SK-N-SH (cell line): ENCODE measurements around the gene ZNF540. TPM values are rescaled to one million over a fixed set of nuclear protein-coding genes. Genes with fewer than 3 reads are reported as not detected.
"Not testable (repeated sequence)": the region's sequence is repeated elsewhere in the genome, so short reads cannot be mapped to it uniquely, and the experiment has no call there.

Source experiments
- CTCF ChIA-PET: fragments of 300-600, 350-600 bp; formaldehyde crosslinking; extraction: SDS; loops from one replicate; lab custom pipeline; 2021; lab: Yijun Ruan, JAX
- POLR2A ChIA-PET: fragments of 350-600 bp; sonication (Branson Sonifier 250); formaldehyde crosslinking; extraction: SDS; loops from one replicate; lab custom pipeline; 2020; ENCODE audit warnings: antibody characterized with exemption, inconsistent platforms; lab: Yijun Ruan, JAX
- DNase-seq: peaks from one replicate; pipeline ENCODE4 v3.0.0; 2012
- H2AFZ ChIP-seq: fragments of 200-600 bp; sonication (generic); 2 replicates; pipeline ENCODE4 v1.8.1; 2016; ENCODE audit warnings: antibody characterized with exemption, mild to moderate bottlenecking, low read depth
- H3F3A ChIP-seq: fragments of 200-600 bp; sonication (generic); replicated peaks from 2 replicates; pipeline ENCODE3; 2016; ENCODE audit warnings: antibody characterized with exemption, mild to moderate bottlenecking; ENCODE audit not compliant: insufficient read depth
- H3K27ac ChIP-seq, 2 experiments: fragments of 200-500 bp in 1 of 2; fragments of 200-600 bp in 1 of 2; sonication (Bioruptor generic) in 1 of 2; sonication (generic), shearing (Covaris generic) in 1 of 2; 2 replicates each; pipeline versions ENCODE4 v1.5.1 to v1.6.1; 2014 to 2016; ENCODE audit warnings: low read depth in 2 of 2, inconsistent platforms in 1 of 2, low read length in 1 of 2, mild to moderate bottlenecking in 1 of 2, mixed read lengths in 1 of 2
- H3K27me3 ChIP-seq: fragments of 200-600 bp; sonication (generic), shearing (Covaris generic); 2 replicates; pipeline ENCODE4 v1.6.1; 2016; ENCODE audit warnings: mixed run types; ENCODE audit not compliant: insufficient read depth
- H3K36me3 ChIP-seq, 2 experiments: fragments of 200-500 bp in 1 of 2; fragments of 200-600 bp in 1 of 2; sonication (Bioruptor generic) in 1 of 2; sonication (generic) in 1 of 2; replicated peaks in 1 of 2; 2 replicates each; pipeline versions ENCODE3 to v1.5.1; 2014 to 2016; ENCODE audit warnings: low read length in 1 of 2, mild to moderate bottlenecking in 1 of 2; ENCODE audit not compliant: insufficient read depth in 2 of 2, control insufficient read depth in 1 of 2
- H3K4me1 ChIP-seq, 2 experiments: fragments of 200-500 bp in 1 of 2; fragments of 200-600 bp in 1 of 2; sonication (Bioruptor generic) in 1 of 2; sonication (generic), shearing (Covaris generic) in 1 of 2; 2 replicates each; pipeline versions ENCODE4 v1.5.1 to v1.6.1; 2014 to 2016; ENCODE audit warnings: low read depth in 1 of 2, low read length in 1 of 2, mixed run types in 1 of 2; ENCODE audit not compliant: insufficient read depth in 2 of 2, control insufficient read depth in 1 of 2
- H3K4me2 ChIP-seq: fragments of 200-600 bp; sonication (generic), shearing (Covaris generic); 2 replicates; pipeline ENCODE4 v1.6.1; 2017; ENCODE audit warnings: mixed run types
- H3K4me3 ChIP-seq, 2 experiments: fragments of 200-500 bp in 1 of 2; fragments of 200-600 bp in 1 of 2; sonication (Bioruptor generic) in 1 of 2; sonication (generic), shearing (Covaris generic) in 1 of 2; 2 replicates each; pipeline versions ENCODE4 v1.5.1 to v1.8.1; 2014 to 2016; ENCODE audit warnings: low read depth in 2 of 2, inconsistent platforms in 1 of 2, low read length in 1 of 2, mild to moderate bottlenecking in 1 of 2, mixed read lengths in 1 of 2, moderate library complexity in 1 of 2
- H3K79me2 ChIP-seq: fragments of 200-600 bp; sonication (generic); 2 replicates; pipeline ENCODE4 v1.8.1; 2017; ENCODE audit warnings: mild to moderate bottlenecking; ENCODE audit not compliant: insufficient read depth
- H3K9ac ChIP-seq: fragments of 200-600 bp; sonication (generic); 2 replicates; pipeline ENCODE4 v1.6.1; 2017; ENCODE audit warnings: mixed run types
- H3K9me2 ChIP-seq: fragments of 200-600 bp; sonication (generic); 2 replicates; pipeline ENCODE4 v1.6.1; 2017; ENCODE audit warnings: mixed run types
- H3K9me3 ChIP-seq: fragments of 200-600 bp; sonication (generic); 2 replicates; pipeline ENCODE4 v1.6.1; 2017; ENCODE audit warnings: mixed run types, mild to moderate bottlenecking, moderate library complexity
- H4K20me1 ChIP-seq: fragments of 200-600 bp; sonication (generic); 2 replicates; pipeline ENCODE4 v1.6.1; 2017; ENCODE audit warnings: mild to moderate bottlenecking, mixed run types; ENCODE audit not compliant: insufficient read depth
- EP300 ChIP-seq, 2 experiments: IDR thresholded peaks; 2 replicates each; pipeline versions ENCODE4 v1.4.0 to v1.6.1; 2012; ENCODE audit warnings: borderline replicate concordance in 1 of 2, low read depth in 1 of 2, low read length in 1 of 2
- EZH2phosphoT487 ChIP-seq: fragments of 200-600 bp; sonication (generic); IDR thresholded peaks from 2 replicates; pipeline ENCODE4 v1.6.1; 2017; ENCODE audit warnings: low read depth, mixed run types, mild to moderate bottlenecking, antibody characterized with exemption, moderate library complexity, borderline replicate concordance
- FOXJ3 ChIP-seq: sonication (generic); formaldehyde crosslinking; IDR thresholded peaks from 2 replicates; pipeline ENCODE4 v1.5.1; 2020; ENCODE audit warnings: mild to moderate bottlenecking, missing genetic modification reagents
- FOXM1 ChIP-seq: IDR thresholded peaks from 2 replicates; pipeline ENCODE4 v1.4.0; 2012; ENCODE audit warnings: low read depth, mild to moderate bottlenecking
- GATA2 ChIP-seq: sonication (generic); formaldehyde crosslinking; IDR thresholded peaks from 2 replicates; pipeline ENCODE4 v1.5.0; 2020; ENCODE audit warnings: mild to moderate bottlenecking, missing genetic modification reagents
- IRF3 ChIP-seq: fragments of 150-350 bp; IDR thresholded peaks from 2 replicates; pipeline ENCODE4 v1.6.1; 2016; ENCODE audit warnings: mild to moderate bottlenecking, low read depth, low read length
- JUND ChIP-seq: IDR thresholded peaks from 2 replicates; pipeline ENCODE4 v1.4.0; 2012
- MXI1 ChIP-seq: IDR thresholded peaks from 2 replicates; pipeline ENCODE4 v1.6.1; 2012; ENCODE audit warnings: mild to moderate bottlenecking, low read depth, low read length, improper control_type of control experiment
- NFIC ChIP-seq: IDR thresholded peaks from 2 replicates; pipeline ENCODE4 v1.4.0; 2012; ENCODE audit warnings: borderline replicate concordance
- NRF1 ChIP-seq: IDR thresholded peaks from 2 replicates; pipeline ENCODE4 v1.6.1; 2012; ENCODE audit warnings: low read depth, mild to moderate bottlenecking, low read length
- RAD21 ChIP-seq: IDR thresholded peaks from 2 replicates; pipeline ENCODE4 v1.6.1; 2012; ENCODE audit warnings: mild to moderate bottlenecking, low read length
- RCOR1 ChIP-seq: fragments of 150-350 bp; IDR thresholded peaks from 2 replicates; pipeline ENCODE4 v1.6.1; 2017; ENCODE audit warnings: antibody characterized with exemption, low read length
- REST ChIP-seq: IDR thresholded peaks from 2 replicates; pipeline ENCODE4 v1.6.1; 2012; ENCODE audit warnings: mild to moderate bottlenecking, low read depth, low read length, moderate library complexity
- RFX5 ChIP-seq: IDR thresholded peaks from 2 replicates; pipeline ENCODE4 v1.6.1; 2012; ENCODE audit warnings: mild to moderate bottlenecking, improper control_type of control experiment, low read length
- RXRA ChIP-seq: IDR thresholded peaks from 2 replicates; pipeline ENCODE4 v1.4.0; 2012; ENCODE audit warnings: low read depth, mild to moderate bottlenecking, borderline replicate concordance
- SIN3A ChIP-seq: IDR thresholded peaks from 2 replicates; pipeline ENCODE4 v1.6.1; 2012; ENCODE audit warnings: low read depth, mild to moderate bottlenecking, low read length, moderate library complexity, borderline replicate concordance
- SMC3 ChIP-seq: IDR thresholded peaks from 2 replicates; pipeline ENCODE4 v1.6.1; 2012; ENCODE audit warnings: low read depth, low read length, improper control_type of control experiment
- TAF1 ChIP-seq: IDR thresholded peaks from 2 replicates; pipeline ENCODE4 v1.6.1; 2012; ENCODE audit warnings: low read depth, mild to moderate bottlenecking, low read length, moderate library complexity, borderline replicate concordance
- TEAD4 ChIP-seq: IDR thresholded peaks from 2 replicates; pipeline ENCODE4 v1.4.0; 2012; ENCODE audit warnings: mild to moderate bottlenecking, borderline replicate concordance; ENCODE audit not compliant: insufficient read depth
- USF1 ChIP-seq: IDR thresholded peaks from 2 replicates; pipeline ENCODE4 v1.4.0; 2012; ENCODE audit warnings: low read depth, borderline replicate concordance
- USF2 ChIP-seq: fragments of 150-350 bp; IDR thresholded peaks from 2 replicates; pipeline ENCODE4 v1.6.1; 2017; ENCODE audit warnings: antibody characterized with exemption, low read length, low read depth, borderline replicate concordance
- WGBS: methylation state at CpG from one replicate; pipeline ENCODE4 v1.1.6; 2017; ENCODE audit warnings: low lambda C conversion rate; 5-methylcytosine and 5-hydroxymethylcytosine counted together
- polyA plus RNA-seq, 3 experiments: library from polyadenylated mRNA; depleted of rRNA; stranded (reverse); fragments of >200 nt; gene quantifications; 2 replicates each; pipeline ENCODE4 v1.2.3, GENCODE V29; 2012

The ZNF540 gene
- polyA plus RNA-seq, 1 of the 3 experiments (the other 2 are of a cell fraction): 0.08 TPM

- TF ChIP-seq TAF1 (no peak), NFIC (no peak), GATA2 (CRISPR knock-in tag) (peak; percentile 22; the same call in 1 of the 2 replicates), FOXJ3 (CRISPR knock-in tag) (peak; percentile 64; the same call in 1 of the 2 replicates), IRF3 (no peak), TEAD4 (no peak), RFX5 (no peak), FOXM1 (no peak), EP300 (IDR thresholded peaks at IDR 0.05; ENCODE audit: borderline replicate concordance in 1 of 2, low read depth in 1 of 2, low read length in 1 of 2) (no peak), SMC3 (no peak), USF1 (peak; percentile 54; the same call in 1 of the 2 replicates), RCOR1 (no peak; the same call in 1 of the 2 replicates), RXRA (no peak), RAD21 (no peak), REST (no peak), NRF1 (peak; percentile 74), JUND (no peak), MXI1 (peak; percentile 76), EZH2phosphoT487 (no peak), SIN3A (no peak), USF2 (peak; percentile 58; the same call in 1 of the 2 replicates)
These were observed 61.2 kb downstream of the ZNF540 start (continued) for GRCh38 chr19:37655689-37656371.

GRCh38 chr19:37657157-37657556 lies 62.5 kb downstream of the ZNF540 start:
- H3K4me3 ChIP-seq, H3K9ac ChIP-seq, H3F3A ChIP-seq, H3K27ac ChIP-seq, H2AFZ ChIP-seq, H3K27me3 ChIP-seq, H4K20me1 ChIP-seq, DNase-seq, H3K4me1 ChIP-seq, H3K4me2 ChIP-seq, H3K9me2 ChIP-seq: not testable (repeated sequence)
- 78% methylated on average over 8 of the region's 8 CpGs for WGBS
- ChIA-PET POLR2A (interaction anchor here (0.6 kb wide), 1 partner anchor 123 kb away, joined by 3 read pairs; no protein-coding TSS in a partner anchor), CTCF (interaction anchor here (1.0 to 1.3 kb wide), 3 partner anchors 9 to 106 kb away, joined by 3 read pairs; no protein-coding TSS in a partner anchor)
- Histone ChIP-seq H3K36me3 (peaks cover 0 to 14% of the 10 kb centered on the region in 2 experiments), H3K79me2 (peaks cover 29% of the 10 kb centered on the region), H3K9me3 (peaks cover 13% of the 10 kb centered on the region; the same call in 1 of the 2 replicates)
